ENCODE measurements around the gene DACT2. TPM values are rescaled to one million over a fixed set of nuclear protein-coding genes. Genes with fewer than 3 reads are reported as not detected.

The DACT2 gene
- total RNA-seq, 1 experiment from 2014 or later = 4.9 TPM

GRCh38 chr6:168333039-168333438 lies 13.5 kb upstream of the DACT2 start:
- peaks cover 10% of the 10 kb centered on the region for H3K27me3 Mint-ChIP-seq (ENCODE audit: low read depth)
- H3K27ac Mint-ChIP-seq = no peak overlapping the region; the same call in 1 of the 2 replicates
- no peak for DNase-seq (ENCODE audit: low spot score)
- CTCF ChIA-PET = interaction anchor here (0.6 to 2.2 kb wide), 13 partner anchors 9 to 273 kb away, joined by 3 to 11 read pairs (median 4); partner anchors contain the start of gene DACT2
- no peaks in the 10 kb centered on the region for H3K36me3 Mint-ChIP-seq
- peak; percentile 43 for ATAC-seq
- H3K9me3 Mint-ChIP-seq = no peaks in the 10 kb centered on the region
- TF ChIP-seq FOXK1 (CRISPR knock-in tag; IDR thresholded peaks at IDR 0.05) (no peak), CTCF (IDR thresholded peaks at IDR 0.05) (peak; percentile 31; the same call in 1 of the 2 replicates), ZNF219 (CRISPR knock-in tag; IDR thresholded peaks at IDR 0.05; ENCODE audit: borderline replicate concordance) (no peak)
- H3K4me3 Mint-ChIP-seq = no peak overlapping the region
- POLR2A ChIA-PET = no interaction called here
- H3K4me1 Mint-ChIP-seq = peaks cover 23% of the 10 kb centered on the region

- Mint-ChIP-seq H3K36me3 (no peaks in the 10 kb centered on the region), H3K27ac (no peak overlapping the region), H3K4me3 (no peak overlapping the region), H3K4me1 (peaks cover 26% of the 10 kb centered on the region), H3K27me3 (ENCODE audit: low read depth) (peaks cover 10% of the 10 kb centered on the region), H3K9me3 (no peaks in the 10 kb centered on the region)
- ChIA-PET POLR2A (no interaction called here), CTCF (interaction anchor here (1.0 to 2.2 kb wide), 5 partner anchors 12 to 272 kb away, joined by 3 to 11 read pairs (median 7); partner anchors contain the start of gene DACT2)
- DNase-seq (ENCODE audit: low spot score) = no peak
- peak; percentile 81 for ATAC-seq
- no peak for TF ChIP-seq CREB1 (CRISPR knock-in tag; IDR thresholded peaks at IDR 0.05)
- no peak for TF ChIP-seq SMAD4 (CRISPR knock-in tag; IDR thresholded peaks at IDR 0.05)
- no peak for TF ChIP-seq CDX4 (CRISPR knock-in tag; IDR thresholded peaks at IDR 0.05; ENCODE audit: borderline replicate concordance)
- no peak for TF ChIP-seq GTF2I (CRISPR knock-in tag; conservative IDR thresholded peaks at IDR 0.05)
- no peak for TF ChIP-seq GRHL2 (CRISPR knock-in tag; IDR thresholded peaks at IDR 0.05; ENCODE audit: insufficient replicate concordance, severe bottlenecking)
- TF ChIP-seq SMAD3 (CRISPR knock-in tag; IDR thresholded peaks at IDR 0.05; ENCODE audit: borderline replicate concordance) = 0 out of 2 replicates have a peak, but pooled peaks have one; percentile 26
- no peak for TF ChIP-seq ZNF219 (CRISPR knock-in tag; IDR thresholded peaks at IDR 0.05; ENCODE audit: borderline replicate concordance)
- no peak for TF ChIP-seq PRRX2 (CRISPR knock-in tag; IDR thresholded peaks at IDR 0.05)
- no peak for TF ChIP-seq AFF4 (CRISPR knock-in tag; IDR thresholded peaks at IDR 0.05; ENCODE audit: borderline replicate concordance)
- TF ChIP-seq ZNF671 (CRISPR knock-in tag; IDR thresholded peaks at IDR 0.05) = no peak
- no peak for TF ChIP-seq AR (CRISPR knock-in tag; IDR thresholded peaks at IDR 0.05)
- no peak for TF ChIP-seq NFE2L1 (CRISPR knock-in tag; IDR thresholded peaks at IDR 0.05)
- no peak for TF ChIP-seq ZNF232 (CRISPR knock-in tag; IDR thresholded peaks at IDR 0.05)
- TF ChIP-seq RORB (CRISPR knock-in tag; IDR thresholded peaks at IDR 0.05) = no peak
- no peak for TF ChIP-seq MLX (CRISPR knock-in tag; IDR thresholded peaks at IDR 0.05)
- TF ChIP-seq FOXP4 (CRISPR knock-in tag; IDR thresholded peaks at IDR 0.05) = no peak
- TF ChIP-seq MYBL2 (CRISPR knock-in tag; IDR thresholded peaks at IDR 0.05) = no peak
- no peak for TF ChIP-seq SP1 (CRISPR knock-in tag; conservative IDR thresholded peaks at IDR 0.05)
- no peak for TF ChIP-seq GABPB1 (CRISPR knock-in tag; IDR thresholded peaks at IDR 0.05)
- TF ChIP-seq FOXJ3 (CRISPR knock-in tag; IDR thresholded peaks at IDR 0.05; ENCODE audit: borderline replicate concordance) = no peak
- no peak for TF ChIP-seq KAT7 (CRISPR knock-in tag; IDR thresholded peaks at IDR 0.05; ENCODE audit: borderline replicate concordance)
- no peak for TF ChIP-seq FOXP1 (CRISPR knock-in tag; IDR thresholded peaks at IDR 0.05; ENCODE audit: borderline replicate concordance)
- TF ChIP-seq ZNF263 (CRISPR knock-in tag; IDR thresholded peaks at IDR 0.05; ENCODE audit: low read depth) = no peak
Observed at GRCh38 chr6:168332020-168332419, 12.4 kb upstream of the DACT2 start.
